22Rv1 (cell line): ENCODE measurements around the gene SNRNP70.
A peak's percentile ranks its signal among the peaks of the same experiment; 100 is the strongest.

ENCODE experiments used
- H3K27ac ChIP-seq: fragments of 450-650 bp; 2 replicates; pipeline ENCODE4 v1.5.1; 2017
- ZFX ChIP-seq: fragments of 450-650 bp; IDR thresholded peaks from 2 replicates; pipeline ENCODE4 v1.6.1; 2017; ENCODE audit warnings: antibody characterized with exemption, borderline replicate concordance
- TF ChIP-seq, protein P1 (sequence below): fragments of 450-650 bp; IDR thresholded peaks from 2 replicates; pipeline ENCODE4 v1.5.1; 2017; ENCODE audit warnings: mild to moderate bottlenecking

The SNRNP70 gene

DNA sequence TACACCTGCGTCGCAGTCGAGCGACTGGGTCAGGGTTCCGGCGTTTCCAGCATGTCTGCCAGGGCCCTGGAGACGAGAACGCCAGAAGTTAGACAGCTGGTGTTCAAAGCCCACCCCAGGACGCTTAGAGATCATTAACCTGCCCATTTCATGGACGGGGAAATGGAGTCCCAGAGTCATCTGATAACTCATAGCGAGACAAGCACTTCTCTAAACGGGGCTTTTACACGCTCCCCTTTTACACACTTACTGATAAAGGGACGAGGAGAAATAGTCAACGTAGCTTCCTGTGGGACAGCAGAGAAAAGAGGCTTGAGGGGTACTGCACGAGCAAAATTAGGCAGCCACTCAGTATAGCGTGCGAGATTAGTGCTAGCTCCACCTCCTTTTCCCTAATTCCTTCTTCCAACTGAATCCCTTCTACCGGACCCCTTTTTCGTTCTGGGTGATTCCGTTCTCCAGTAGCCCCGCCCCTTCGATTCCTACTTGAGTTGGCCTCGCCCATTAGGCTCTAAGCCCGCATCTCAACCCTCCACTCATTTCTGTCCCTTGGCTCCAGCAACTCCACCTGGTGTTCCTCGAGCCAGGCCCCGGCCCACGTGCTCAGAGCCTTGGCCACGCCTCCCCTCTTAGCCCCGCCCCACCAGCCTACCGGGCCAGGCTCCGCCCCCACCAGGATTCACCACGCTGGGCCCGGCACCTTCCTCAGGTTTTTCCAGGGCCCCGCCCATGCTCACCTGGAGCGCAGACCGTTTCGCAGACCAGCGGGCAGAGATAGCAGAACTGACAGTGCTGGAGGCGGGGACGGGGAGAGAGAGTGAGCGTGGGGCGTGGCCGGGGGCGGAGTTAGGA lies 66.2 kb downstream of the SNRNP70 start:
- no peak for TF ChIP-seq ZFX
- TF ChIP-seq, protein P1, sequence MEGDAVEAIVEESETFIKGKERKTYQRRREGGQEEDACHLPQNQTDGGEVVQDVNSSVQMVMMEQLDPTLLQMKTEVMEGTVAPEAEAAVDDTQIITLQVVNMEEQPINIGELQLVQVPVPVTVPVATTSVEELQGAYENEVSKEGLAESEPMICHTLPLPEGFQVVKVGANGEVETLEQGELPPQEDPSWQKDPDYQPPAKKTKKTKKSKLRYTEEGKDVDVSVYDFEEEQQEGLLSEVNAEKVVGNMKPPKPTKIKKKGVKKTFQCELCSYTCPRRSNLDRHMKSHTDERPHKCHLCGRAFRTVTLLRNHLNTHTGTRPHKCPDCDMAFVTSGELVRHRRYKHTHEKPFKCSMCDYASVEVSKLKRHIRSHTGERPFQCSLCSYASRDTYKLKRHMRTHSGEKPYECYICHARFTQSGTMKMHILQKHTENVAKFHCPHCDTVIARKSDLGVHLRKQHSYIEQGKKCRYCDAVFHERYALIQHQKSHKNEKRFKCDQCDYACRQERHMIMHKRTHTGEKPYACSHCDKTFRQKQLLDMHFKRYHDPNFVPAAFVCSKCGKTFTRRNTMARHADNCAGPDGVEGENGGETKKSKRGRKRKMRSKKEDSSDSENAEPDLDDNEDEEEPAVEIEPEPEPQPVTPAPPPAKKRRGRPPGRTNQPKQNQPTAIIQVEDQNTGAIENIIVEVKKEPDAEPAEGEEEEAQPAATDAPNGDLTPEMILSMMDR, result no peak
- H3K27ac ChIP-seq, result peak overlapping the region; percentile 100

- peak overlapping the region; percentile 100 for H3K27ac ChIP-seq
- TF ChIP-seq, protein P1, result no peak
- TF ChIP-seq ZFX, result no peak
Measured at GRCh38 chr19:49152119-49152550, 66.9 kb downstream of the SNRNP70 start.

- H3K27ac ChIP-seq, result no peak overlapping the region
- no peak for TF ChIP-seq ZFX
- TF ChIP-seq, protein P1, result no peak
Measured at GRCh38 chr19:49153167-49153809, 68.0 kb downstream of the SNRNP70 start.

DNA sequence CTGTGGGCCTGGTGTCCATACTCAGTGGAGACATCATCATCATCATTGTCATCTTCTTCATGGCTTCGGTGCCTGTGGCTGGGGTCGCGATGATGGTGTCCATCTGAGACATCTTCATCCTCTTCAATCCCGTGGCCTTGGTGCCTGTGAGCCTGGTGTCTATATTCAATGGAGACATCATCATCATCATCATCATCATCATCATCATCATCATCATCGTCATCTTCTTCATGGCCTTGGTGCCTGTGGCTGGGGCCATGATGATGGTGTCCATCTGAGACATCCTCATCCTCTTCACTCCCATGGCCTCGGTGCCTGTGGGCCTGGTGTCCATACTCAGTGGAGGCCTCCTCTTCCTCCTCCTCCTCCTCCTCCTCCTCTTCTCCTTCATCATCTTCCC lies 69.0 kb downstream of the SNRNP70 start:
- TF ChIP-seq, protein P1, result no peak
- TF ChIP-seq ZFX, result no peak
- H3K27ac ChIP-seq, result no peak overlapping the region

- TF ChIP-seq, protein P1, result no peak
- TF ChIP-seq ZFX, result no peak
- no peak within 1 kb of the TSS for H3K27ac ChIP-seq
Measured at GRCh38 chr19:49155005-49155819, 70.0 kb downstream of the SNRNP70 start, which contains the start of gene HRC. Gene HRC (minus strand): TSS chr19:49155396. CDS start chr19:49155237, 159 bp downstream.

- no peak overlapping the region for H3K27ac ChIP-seq
- no peak for TF ChIP-seq ZFX
- TF ChIP-seq, protein P1, result no peak
Measured at GRCh38 chr19:49155820-49156346, 70.6 kb downstream of the SNRNP70 start.
